ENCODE data around the gene FLG2.
"Not testable (repeated sequence)": the region's sequence is repeated elsewhere in the genome, so short reads cannot be mapped to it uniquely, and the experiment has no call there.

FLG2 gene

GRCh38 chr1:152359906-152360305 lies at the start of gene FLG2:
TSS of gene FLG2 (minus strand) at chr1:152360006. CDS start at chr1:152358884, 1,122 bp downstream.
- DNase-seq = no peak

- DNase-seq = no peak
Measured at GRCh38 chr1:152408664-152409063, 48.9 kb upstream of the FLG2 start.

GRCh38 chr1:152398812-152399698 lies 39.2 kb upstream of the FLG2 start:
- peak; percentile 11 for DNase-seq

- peak; percentile 13 for DNase-seq
Measured at GRCh38 chr1:152397474-152397873, 37.7 kb upstream of the FLG2 start.

- no peak for DNase-seq
Measured at GRCh38 chr1:152394151-152394550, 34.3 kb upstream of the FLG2 start.

- no peak for DNase-seq
Measured at GRCh38 chr1:152392909-152393308, 33.1 kb upstream of the FLG2 start.

GRCh38 chr1:152388889-152389288 lies 29.1 kb upstream of the FLG2 start:
- DNase-seq = peak; percentile 8

GRCh38 chr1:152386940-152387339 lies 27.1 kb upstream of the FLG2 start:
- no peak for DNase-seq

GRCh38 chr1:152380932-152381331 lies 21.1 kb upstream of the FLG2 start:
- no peak for DNase-seq

- no peak for DNase-seq
Measured at GRCh38 chr1:152374451-152374850, 14.6 kb upstream of the FLG2 start.

GRCh38 chr1:152372672-152373071 lies 12.9 kb upstream of the FLG2 start:
- DNase-seq = no peak

GRCh38 chr1:152367436-152367835 lies 7.6 kb upstream of the FLG2 start:
- no peak for DNase-seq

- DNase-seq = no peak
Measured at GRCh38 chr1:152356736-152357135, 3.1 kb downstream of the FLG2 start.

- DNase-seq = no peak
Measured at GRCh38 chr1:152349611-152350010, 10.2 kb downstream of the FLG2 start.

- DNase-seq = peak; percentile 25
Measured at GRCh38 chr1:152348447-152348846, 11.4 kb downstream of the FLG2 start.

- DNase-seq = peak; percentile 47
Measured at GRCh38 chr1:152347116-152347728, 12.6 kb downstream of the FLG2 start.

- DNase-seq = no peak
Measured at GRCh38 chr1:152344438-152344837, 15.4 kb downstream of the FLG2 start.

- DNase-seq = no peak
Measured at GRCh38 chr1:152343006-152343405, 16.8 kb downstream of the FLG2 start.

GRCh38 chr1:152335399-152335798 lies 24.4 kb downstream of the FLG2 start:
- no peak for DNase-seq

- no peak for DNase-seq
Measured at GRCh38 chr1:152328801-152329391, 30.9 kb downstream of the FLG2 start.

GRCh38 chr1:152325111-152325510 lies 34.7 kb downstream of the FLG2 start, which contains the start of gene FLG:
TSS of gene FLG (minus strand) at chr1:152325239. CDS start at chr1:152315456, 9,783 bp downstream.
- no peak for DNase-seq

GRCh38 chr1:152313970-152314369 lies 45.8 kb downstream of the FLG2 start:
- DNase-seq = peak; percentile 4

- no peak for DNase-seq
Measured at GRCh38 chr1:152313319-152313801, 46.4 kb downstream of the FLG2 start.

GRCh38 chr1:152312169-152312568 lies 47.6 kb downstream of the FLG2 start:
- DNase-seq = not testable (repeated sequence)

Data from MV-4-11 (cell line).